ENCODE results near the gene PSMD1.
"Not testable (repeated sequence)": the region's sequence is repeated elsewhere in the genome, so short reads cannot be mapped to it uniquely, and the experiment has no call there.

Gene PSMD1

DNA sequence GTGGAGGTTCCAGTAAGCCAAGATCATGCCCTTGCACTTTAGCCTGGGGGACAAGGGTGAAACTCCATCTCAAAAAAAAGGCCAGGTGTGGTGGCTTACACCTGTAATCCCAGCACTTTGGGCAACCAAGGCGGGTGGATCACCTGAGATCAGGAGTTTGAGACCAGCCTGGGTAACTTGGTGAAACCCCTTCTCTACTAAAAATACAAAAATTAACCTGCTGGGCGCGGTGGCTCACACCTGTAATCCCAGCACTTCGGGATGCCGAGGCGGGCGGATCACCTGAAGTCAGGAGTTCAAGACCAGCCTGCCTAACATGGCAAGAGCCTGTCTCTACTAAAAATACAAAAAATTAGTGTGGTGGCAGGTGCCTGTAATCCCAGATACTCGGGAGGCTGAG, 84.1 kb downstream of the PSMD1 start:
- DNase-seq (ENCODE audit: extremely low read depth in 1 of 2, low read depth in 1 of 2) = not testable (repeated sequence)

GRCh38 chr2:231144896-231145295, 88.2 kb downstream of the PSMD1 start:
- no peak for DNase-seq (ENCODE audit: extremely low read depth in 1 of 2, low read depth in 1 of 2)

DNA sequence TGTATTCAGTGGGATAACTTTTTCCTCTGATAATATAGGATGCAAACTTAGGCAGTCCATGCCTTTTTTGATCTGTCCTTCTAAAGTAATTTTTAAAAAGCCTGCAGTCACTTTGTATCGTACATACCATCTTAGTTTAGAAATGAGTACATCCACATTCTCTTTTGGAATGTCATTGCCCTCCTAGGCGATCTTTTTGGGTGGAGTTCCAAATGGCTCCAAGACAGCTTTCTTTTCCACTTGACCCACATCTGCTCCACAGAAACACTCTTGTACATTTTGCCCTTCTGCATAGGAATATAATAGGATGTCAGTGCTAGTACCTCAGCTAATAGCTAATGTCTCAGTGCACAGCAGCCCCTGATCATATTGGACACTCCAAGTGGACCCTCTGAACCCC, 90.0 kb downstream of the PSMD1 start:
- no peak for DNase-seq (ENCODE audit: extremely low read depth in 1 of 2, low read depth in 1 of 2)

DNA sequence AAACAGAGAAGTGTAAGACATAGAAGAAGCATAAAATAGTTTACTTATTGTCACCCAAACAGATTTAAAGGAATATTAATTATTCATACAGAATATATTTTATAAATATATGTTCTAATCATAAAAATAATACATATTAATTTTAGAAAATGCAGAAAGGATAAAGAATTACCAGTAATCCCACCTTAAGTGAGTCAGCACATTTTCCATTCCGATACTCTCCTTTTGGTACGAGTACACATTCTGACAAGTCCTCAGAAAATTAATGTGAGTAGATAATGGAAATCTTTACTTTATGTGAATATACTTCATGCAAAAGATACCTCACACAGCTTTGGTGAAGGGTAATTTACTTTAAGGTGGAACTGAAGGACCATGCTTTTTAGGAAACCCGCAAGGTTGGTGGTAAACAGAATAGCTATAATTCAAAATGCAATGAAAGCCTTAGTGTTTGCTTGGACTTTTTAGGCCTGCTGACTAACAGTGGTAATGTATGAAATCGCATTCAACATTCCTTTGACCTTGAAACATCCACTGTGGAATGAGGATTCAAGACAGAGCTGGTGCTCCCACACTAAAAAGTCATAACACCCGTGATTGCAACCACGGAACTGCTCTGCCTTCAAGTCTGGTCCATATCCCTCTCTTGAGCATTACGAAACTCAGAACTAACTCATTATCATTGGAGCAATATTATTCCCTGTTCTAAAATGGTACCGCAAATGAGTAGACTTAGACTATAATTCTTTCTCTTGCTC, 96.3 kb downstream of the PSMD1 start:
- DNase-seq (ENCODE audit: extremely low read depth in 1 of 2, low read depth in 1 of 2) = no peak

- no peak for DNase-seq (ENCODE audit: extremely low read depth in 1 of 2, low read depth in 1 of 2)
Measured at GRCh38 chr2:231159306-231159705, 102.6 kb downstream of the PSMD1 start.

DNA sequence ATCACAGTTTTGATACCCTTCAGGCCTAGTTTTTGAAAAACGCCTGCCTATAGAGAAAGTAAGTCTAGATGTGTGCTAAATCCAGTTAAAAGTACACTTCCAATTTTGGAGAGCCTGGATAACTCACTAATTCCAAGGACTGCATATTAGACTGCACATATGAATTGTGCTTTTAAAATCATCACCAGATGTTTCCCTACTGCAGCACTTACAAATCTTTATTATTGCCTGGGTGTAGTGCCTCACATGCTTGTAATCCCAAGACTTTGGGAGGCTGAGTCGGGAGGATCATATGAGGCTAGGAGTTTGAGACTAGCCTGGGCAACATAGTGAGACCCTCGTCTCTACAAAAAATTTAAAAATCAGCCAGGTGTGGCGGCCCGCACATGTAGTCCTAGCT, 104.0 kb downstream of the PSMD1 start:
- DNase-seq (ENCODE audit: extremely low read depth in 1 of 2, low read depth in 1 of 2) = no peak

DNA sequence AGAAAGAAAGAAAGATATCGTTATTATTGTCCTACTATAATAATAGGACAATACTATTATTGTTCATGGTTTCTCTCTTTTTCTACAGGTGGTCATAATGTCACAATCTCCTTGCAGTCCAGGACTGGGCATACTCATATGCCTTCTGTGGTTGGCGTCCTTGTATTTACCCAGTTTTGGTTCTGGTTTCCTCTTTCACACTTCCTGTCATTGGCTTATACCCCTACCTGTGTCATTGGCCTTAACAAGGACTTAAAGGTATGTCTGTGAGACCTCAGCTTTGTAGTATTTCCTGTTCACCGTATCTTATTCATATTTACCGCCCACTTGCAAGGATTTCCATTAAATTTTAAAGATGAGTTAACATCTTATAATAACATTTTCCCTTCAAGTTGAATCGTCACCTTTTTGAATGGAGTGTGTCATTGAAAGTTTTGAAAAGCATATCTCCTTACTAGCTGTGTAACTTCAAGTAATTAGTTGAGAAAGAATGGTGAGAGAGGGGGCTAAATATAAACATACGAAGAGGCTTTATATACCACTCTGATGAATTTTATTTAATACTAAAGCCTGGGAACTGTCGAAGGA, 104.7 kb downstream of the PSMD1 start:
- DNase-seq (ENCODE audit: extremely low read depth in 1 of 2, low read depth in 1 of 2) = no peak

- DNase-seq (ENCODE audit: extremely low read depth in 1 of 2, low read depth in 1 of 2) = no peak
Measured at GRCh38 chr2:231161877-231162329, 105.2 kb downstream of the PSMD1 start.

GRCh38 chr2:231163011-231163410, 106.3 kb downstream of the PSMD1 start:
- DNase-seq (ENCODE audit: extremely low read depth in 1 of 2, low read depth in 1 of 2) = no peak

DNA sequence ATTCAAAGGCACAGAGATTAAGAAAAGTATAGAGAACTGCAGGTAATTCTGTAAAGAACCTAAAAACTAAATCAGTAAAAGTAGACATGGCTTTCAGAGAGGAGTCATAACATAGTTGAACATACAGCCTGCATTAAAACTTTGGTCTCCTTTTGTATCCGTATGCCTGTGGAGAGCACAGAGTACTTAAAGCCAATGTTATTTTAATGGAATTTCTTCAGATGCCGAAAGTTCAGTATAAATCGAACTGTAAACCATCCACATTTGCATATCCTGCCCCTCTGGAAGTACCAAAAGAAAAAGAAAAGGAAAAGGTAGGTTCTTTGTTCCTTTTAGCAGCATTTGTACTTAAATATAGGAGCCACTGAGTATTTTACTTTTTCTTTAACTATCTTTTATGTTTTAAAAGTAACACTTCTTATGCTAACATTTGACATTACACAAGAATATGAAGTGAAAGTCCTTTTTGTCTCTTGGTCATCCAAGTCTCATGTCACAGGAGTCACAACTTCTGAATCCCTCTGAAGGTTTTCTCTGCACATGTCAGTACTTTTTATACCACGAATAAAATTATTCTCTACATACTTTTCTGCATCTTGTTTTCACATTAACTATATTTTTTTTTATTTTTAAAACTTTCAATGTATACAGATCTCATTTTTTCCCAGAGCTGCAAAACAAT, 106.9 kb downstream of the PSMD1 start:
- no peak for DNase-seq (ENCODE audit: extremely low read depth in 1 of 2, low read depth in 1 of 2)

DNA sequence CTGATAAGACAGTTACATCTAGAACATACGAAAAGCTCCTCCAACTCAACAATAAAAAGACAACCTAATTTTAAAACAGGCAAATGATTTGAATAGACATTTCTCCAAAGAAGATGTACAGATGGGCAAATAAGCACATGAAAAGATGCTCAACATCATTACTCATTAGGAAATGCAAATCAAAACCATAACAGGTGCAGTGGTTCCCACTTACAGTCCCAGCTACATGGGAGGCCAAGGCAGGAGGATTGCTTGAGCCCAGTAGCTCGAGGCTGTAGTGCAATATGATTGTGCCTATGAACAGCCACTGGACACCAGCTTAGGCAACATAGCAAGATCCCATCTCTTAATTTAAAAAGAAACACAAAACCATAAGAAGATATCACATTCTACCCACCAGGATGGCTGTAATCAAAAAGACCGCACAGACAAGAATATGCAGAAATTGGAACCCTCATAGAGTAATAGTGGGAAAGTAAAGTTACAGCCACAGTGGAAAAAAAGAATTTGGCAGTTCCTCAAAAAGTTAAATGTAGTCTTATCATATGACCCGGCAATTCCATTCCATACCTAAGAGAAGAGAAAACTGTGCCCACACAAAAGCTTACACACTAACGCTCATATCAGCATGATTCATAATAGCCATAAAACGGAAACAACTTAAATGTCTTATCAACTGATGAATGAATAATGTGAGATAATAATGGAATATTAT, 111.2 kb downstream of the PSMD1 start:
- DNase-seq (ENCODE audit: extremely low read depth in 1 of 2, low read depth in 1 of 2) = no peak

- DNase-seq (ENCODE audit: extremely low read depth in 1 of 2, low read depth in 1 of 2) = no peak
Measured at GRCh38 chr2:231168460-231169139, 111.9 kb downstream of the PSMD1 start.

GRCh38 chr2:231169488-231169887, 112.8 kb downstream of the PSMD1 start:
- DNase-seq (ENCODE audit: extremely low read depth in 1 of 2, low read depth in 1 of 2) = no peak

GRCh38 chr2:231170055-231170454, 113.4 kb downstream of the PSMD1 start:
- DNase-seq (ENCODE audit: extremely low read depth in 1 of 2, low read depth in 1 of 2) = no peak

- DNase-seq (ENCODE audit: extremely low read depth in 1 of 2, low read depth in 1 of 2) = no peak
Measured at GRCh38 chr2:231172025-231172424, 115.4 kb downstream of the PSMD1 start.

DNA sequence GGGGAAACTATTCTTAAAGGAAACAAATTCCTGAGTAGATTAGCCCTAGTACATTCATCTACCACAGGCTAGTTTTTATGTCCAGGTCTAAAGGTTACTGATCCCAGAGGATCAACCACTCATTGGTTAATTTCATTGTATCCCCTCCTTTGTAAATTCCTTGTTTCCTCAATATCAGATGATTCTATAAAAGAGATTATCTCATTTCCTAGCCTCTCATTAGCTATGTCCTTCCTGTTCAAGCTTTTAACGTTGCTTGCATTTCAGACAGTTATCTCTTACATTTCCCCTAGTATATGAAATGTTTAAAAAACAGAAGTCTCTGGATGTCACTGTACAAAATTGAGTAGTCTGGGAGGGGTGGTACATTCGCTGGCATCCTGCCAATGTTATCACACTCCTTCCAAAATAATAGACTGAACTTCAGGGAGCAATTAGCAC, 117.6 kb downstream of the PSMD1 start:
- no peak for DNase-seq (ENCODE audit: extremely low read depth in 1 of 2, low read depth in 1 of 2)

GRCh38 chr2:231176066-231176465, 119.4 kb downstream of the PSMD1 start:
- DNase-seq (ENCODE audit: extremely low read depth in 1 of 2, low read depth in 1 of 2) = no peak

- DNase-seq (ENCODE audit: extremely low read depth in 1 of 2, low read depth in 1 of 2) = no peak
Measured at GRCh38 chr2:231177156-231178025, 120.7 kb downstream of the PSMD1 start.

GRCh38 chr2:231178805-231179204, 122.1 kb downstream of the PSMD1 start:
- not testable (repeated sequence) for DNase-seq (ENCODE audit: extremely low read depth in 1 of 2, low read depth in 1 of 2)

Data from stimulated activated CD8-positive, alpha-beta memory T cell treated with anti-CD3 and anti-CD28 coated beads, Interleukin-7, amount 100 ng/mL, for 48 hours (primary cell).